ENCODE measurements around the gene ERCC4.

Gene ERCC4

GRCh38 chr16:13911871-13912270, 8.1 kb upstream of the ERCC4 start:
- no peak for DNase-seq

- DNase-seq = no peak
These were observed 7.1 kb upstream of the ERCC4 start for GRCh38 chr16:13912891-13913290.

GRCh38 chr16:13913374-13914292, 6.3 kb upstream of the ERCC4 start:
- DNase-seq = no peak

- no peak for DNase-seq
These were observed 4.8 kb upstream of the ERCC4 start for GRCh38 chr16:13915033-13915635.

- DNase-seq = no peak
These were observed 648 bp upstream of the ERCC4 start for GRCh38 chr16:13919330-13919682.

- DNase-seq = no peak
These were observed 510 bp downstream of the ERCC4 start for GRCh38 chr16:13920510-13920818.

GRCh38 chr16:13921328-13921727, 1.4 kb downstream of the ERCC4 start:
- no peak for DNase-seq

- DNase-seq = no peak
These were observed 3.8 kb downstream of the ERCC4 start for GRCh38 chr16:13923703-13924298.

- no peak for DNase-seq
These were observed 6.5 kb downstream of the ERCC4 start for GRCh38 chr16:13926464-13926863.

- no peak for DNase-seq
These were observed 6.9 kb downstream of the ERCC4 start for GRCh38 chr16:13926891-13927290.

GRCh38 chr16:13928646-13929045, 8.7 kb downstream of the ERCC4 start:
- DNase-seq = no peak

- no peak for DNase-seq
These were observed 11.9 kb downstream of the ERCC4 start for GRCh38 chr16:13931845-13932244.

- DNase-seq = no peak
These were observed 15.5 kb downstream of the ERCC4 start for GRCh38 chr16:13935408-13935807.

- DNase-seq = no peak
These were observed 16.2 kb downstream of the ERCC4 start for GRCh38 chr16:13936155-13936554.

- no peak for DNase-seq
These were observed 16.7 kb downstream of the ERCC4 start for GRCh38 chr16:13936596-13937081.

- no peak for DNase-seq
These were observed 17.5 kb downstream of the ERCC4 start for GRCh38 chr16:13937411-13937810.

- no peak for DNase-seq
These were observed 18.5 kb downstream of the ERCC4 start for GRCh38 chr16:13938480-13938879.

- DNase-seq = no peak
These were observed 19.9 kb downstream of the ERCC4 start for GRCh38 chr16:13939821-13940220.

- no peak for DNase-seq
These were observed 20.5 kb downstream of the ERCC4 start for GRCh38 chr16:13940397-13940933.

GRCh38 chr16:13944816-13945215, 24.9 kb downstream of the ERCC4 start:
- DNase-seq = no peak

- no peak for DNase-seq
These were observed 26.0 kb downstream of the ERCC4 start for GRCh38 chr16:13945744-13946485.

- no peak for DNase-seq
These were observed 28.1 kb downstream of the ERCC4 start for GRCh38 chr16:13948086-13948485.

Measured in activated CD8-positive, alpha-beta memory T cell treated with anti-CD3 and anti-CD28 coated beads, Interleukin-2, amount 50 U/mL, for 48 hours (primary cell).